PC-3 (cell line): ENCODE measurements around the gene GABBR2. TPM values are rescaled to one million over a fixed set of nuclear protein-coding genes. Genes with fewer than 3 reads are reported as not detected.

Source experiments
- ATAC-seq: fragments of 200-7000 bp; cut with Tn5 transposase; 2 replicates; pipeline ENCODE4 v1.9.1; 2020; ENCODE audit warnings: mild to moderate bottlenecking, moderate library complexity
- BruUV-seq: library from RNA; stranded (reverse); fragments of 400-500 nt; replicated peaks from 2 replicates; lab custom pipeline; 2021; lab: Mats Ljungman, UMichigan
- CTCF ChIA-PET: fragments of 300-600 bp; sonication (Branson Sonifier 250); formaldehyde crosslinking; loops from one replicate; lab custom pipeline; 2022; ENCODE audit warnings: antibody characterized with exemption; lab: Charles Lee
- POLR2A ChIA-PET: fragments of 300-600 bp; sonication (Branson Sonifier 250); formaldehyde crosslinking; loops from one replicate; lab custom pipeline; 2022; ENCODE audit warnings: antibody characterized with exemption; ENCODE audit not compliant: unreplicated experiment; lab: Charles Lee
- DNase-seq: peaks from one replicate; pipeline ENCODE4 v3.0.0-alpha.2; 2015
- H2AFZ ChIP-seq: fragments of 300-600 bp; sonication (generic); 2 replicates; pipeline ENCODE4 v1.6.0; 2016; ENCODE audit warnings: antibody characterized with exemption, low read length
- H3F3A ChIP-seq: fragments of 300-600 bp; sonication (generic); one replicate; pipeline ENCODE4 v1.6.0; 2017; ENCODE audit warnings: antibody characterized with exemption, low read length, control low read depth, mild to moderate bottlenecking; ENCODE audit not compliant: unreplicated experiment
- H3K27ac ChIP-seq: fragments of 300-600 bp; sonication (generic); 2 replicates; pipeline ENCODE4 v1.5.1; 2016; ENCODE audit warnings: mild to moderate bottlenecking, low read length
- H3K27me3 ChIP-seq: fragments of 300-600 bp; sonication (generic); 2 replicates; pipeline ENCODE4 v1.6.1; 2016; ENCODE audit warnings: low read length, mixed read lengths
- H3K36me3 ChIP-seq: fragments of 300-600 bp; sonication (generic); 2 replicates; pipeline ENCODE4 v1.6.1; 2016; ENCODE audit warnings: low read depth, mixed run types, low read length, mixed read lengths
- H3K4me1 ChIP-seq: fragments of 300-600 bp; sonication (generic); 2 replicates; pipeline ENCODE4 v1.5.1; 2016; ENCODE audit warnings: low read length; ENCODE audit not compliant: insufficient read depth
- H3K4me2 ChIP-seq: fragments of 300-600 bp; sonication (generic); 2 replicates; pipeline ENCODE4 v1.6.0; 2016; ENCODE audit warnings: low read length
- H3K4me3 ChIP-seq: fragments of 300-600 bp; sonication (generic); 2 replicates; pipeline ENCODE4 v1.5.1; 2016; ENCODE audit warnings: mild to moderate bottlenecking, low read length, mixed read lengths
- H3K79me2 ChIP-seq: fragments of 300-600 bp; sonication (generic); 2 replicates; pipeline ENCODE4 v1.6.1; 2017; ENCODE audit warnings: low read length, mixed read lengths
- H3K9ac ChIP-seq: fragments of 300-600 bp; sonication (generic); 2 replicates; pipeline ENCODE4 v1.6.0; 2016; ENCODE audit warnings: mild to moderate bottlenecking, low read length
- H3K9me2 ChIP-seq: fragments of 300-600 bp; sonication (generic); replicated peaks from 2 replicates; pipeline ENCODE4 v1.6.1; 2016; ENCODE audit warnings: mixed run types, low read length, mixed read lengths
- H3K9me3 ChIP-seq: fragments of 300-600 bp; sonication (generic); 2 replicates; pipeline ENCODE4 v1.6.1; 2016; ENCODE audit warnings: low read length, mixed read lengths
- H4K20me1 ChIP-seq: fragments of 300-600 bp; sonication (generic); 2 replicates; pipeline ENCODE4 v1.6.1; 2016; ENCODE audit warnings: low read length, mixed read lengths
- EZH2 ChIP-seq: fragments of 300-600 bp; sonication (generic); IDR thresholded peaks from one replicate; pipeline ENCODE4 v1.6.1; 2017; ENCODE audit warnings: antibody characterized with exemption, mild to moderate bottlenecking, low read length; ENCODE audit not compliant: unreplicated experiment
- EZH2phosphoT487 ChIP-seq: fragments of 300-600 bp; sonication (generic); IDR thresholded peaks from 2 replicates; pipeline ENCODE4 v1.6.1; 2018; ENCODE audit warnings: mild to moderate bottlenecking, antibody characterized with exemption, low read length, borderline replicate concordance
- intact Hi-C: fragments of 100-400 bp; cut with micrococcal nuclease; formaldehyde crosslinking; loops from 2 replicates; pipeline ENCODE4 v1.9.0; 2023
- total RNA-seq: library from RNA; depleted of rRNA; stranded (reverse); fragments of >200 nt; gene quantifications from 2 replicates; pipeline ENCODE4 v1.2.3, GENCODE V29; 2014
- TF ChIP-seq, protein P1 (sequence below): fragments of 300-600 bp; sonication (generic); conservative IDR thresholded peaks from 2 replicates; pipeline ENCODE4 v1.5.1; 2017; ENCODE audit warnings: antibody characterized with exemption, low read depth, mild to moderate bottlenecking, low read length

GABBR2 gene
- total RNA-seq, 1 experiment from 2014 or later = 0.44 TPM

DNA sequence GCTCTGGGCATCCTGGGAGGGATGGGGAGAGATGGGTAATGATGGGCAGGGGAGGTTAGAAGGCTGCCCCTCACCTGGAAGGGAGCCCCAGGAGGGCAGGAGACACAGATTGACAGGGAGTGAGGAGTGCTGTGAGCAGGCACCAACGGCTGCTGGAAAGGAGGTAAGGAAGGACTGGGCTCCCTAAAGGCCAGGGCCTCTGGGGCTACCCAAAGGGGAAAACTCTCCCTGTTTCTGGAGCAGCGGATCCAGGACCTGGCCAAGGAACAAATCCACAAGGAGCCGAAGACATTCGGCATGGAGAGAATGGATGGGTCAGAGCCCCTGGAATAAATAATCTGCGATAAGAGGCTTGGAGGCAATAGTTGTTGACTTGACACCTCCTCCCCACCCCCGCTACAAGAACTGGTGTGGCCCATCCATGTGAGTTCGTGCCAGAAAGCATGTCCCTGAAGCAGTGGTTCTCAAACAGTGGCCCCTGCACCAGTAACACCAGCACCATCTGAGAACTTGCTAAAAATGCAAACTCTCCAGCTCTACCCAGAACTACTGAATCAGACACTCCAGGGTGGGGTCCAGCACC, 208.3 kb downstream of the GABBR2 start:
- H3K9me3 ChIP-seq = no peaks in the 10 kb centered on the region
- no peaks in the 10 kb centered on the region for H3K9me2 ChIP-seq
- H4K20me1 ChIP-seq = no peaks in the 10 kb centered on the region
- H3K36me3 ChIP-seq = no peaks in the 10 kb centered on the region
- H3K27ac ChIP-seq = no peak overlapping the region
- CTCF ChIA-PET = no interaction called here
- no peak overlapping the region for H3K4me2 ChIP-seq
- no peak overlapping the region for H3K4me3 ChIP-seq
- H3K79me2 ChIP-seq = no peaks in the 10 kb centered on the region
- H3K27me3 ChIP-seq = no peaks in the 10 kb centered on the region
- no peak for DNase-seq
- no TSS peak for BruUV-seq
- H3K4me1 ChIP-seq = no peaks in the 10 kb centered on the region
- TF ChIP-seq, protein P1, sequence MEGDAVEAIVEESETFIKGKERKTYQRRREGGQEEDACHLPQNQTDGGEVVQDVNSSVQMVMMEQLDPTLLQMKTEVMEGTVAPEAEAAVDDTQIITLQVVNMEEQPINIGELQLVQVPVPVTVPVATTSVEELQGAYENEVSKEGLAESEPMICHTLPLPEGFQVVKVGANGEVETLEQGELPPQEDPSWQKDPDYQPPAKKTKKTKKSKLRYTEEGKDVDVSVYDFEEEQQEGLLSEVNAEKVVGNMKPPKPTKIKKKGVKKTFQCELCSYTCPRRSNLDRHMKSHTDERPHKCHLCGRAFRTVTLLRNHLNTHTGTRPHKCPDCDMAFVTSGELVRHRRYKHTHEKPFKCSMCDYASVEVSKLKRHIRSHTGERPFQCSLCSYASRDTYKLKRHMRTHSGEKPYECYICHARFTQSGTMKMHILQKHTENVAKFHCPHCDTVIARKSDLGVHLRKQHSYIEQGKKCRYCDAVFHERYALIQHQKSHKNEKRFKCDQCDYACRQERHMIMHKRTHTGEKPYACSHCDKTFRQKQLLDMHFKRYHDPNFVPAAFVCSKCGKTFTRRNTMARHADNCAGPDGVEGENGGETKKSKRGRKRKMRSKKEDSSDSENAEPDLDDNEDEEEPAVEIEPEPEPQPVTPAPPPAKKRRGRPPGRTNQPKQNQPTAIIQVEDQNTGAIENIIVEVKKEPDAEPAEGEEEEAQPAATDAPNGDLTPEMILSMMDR = no peak
- TF ChIP-seq EZH2 (no peak), EZH2phosphoT487 (no peak)
- intact Hi-C loops = no loop called here
- no peak for ATAC-seq
- no peak overlapping the region for H3K9ac ChIP-seq
- POLR2A ChIA-PET = no interaction called here
- H3F3A ChIP-seq = no peaks in the 10 kb centered on the region
- no peak overlapping the region for H2AFZ ChIP-seq

DNA sequence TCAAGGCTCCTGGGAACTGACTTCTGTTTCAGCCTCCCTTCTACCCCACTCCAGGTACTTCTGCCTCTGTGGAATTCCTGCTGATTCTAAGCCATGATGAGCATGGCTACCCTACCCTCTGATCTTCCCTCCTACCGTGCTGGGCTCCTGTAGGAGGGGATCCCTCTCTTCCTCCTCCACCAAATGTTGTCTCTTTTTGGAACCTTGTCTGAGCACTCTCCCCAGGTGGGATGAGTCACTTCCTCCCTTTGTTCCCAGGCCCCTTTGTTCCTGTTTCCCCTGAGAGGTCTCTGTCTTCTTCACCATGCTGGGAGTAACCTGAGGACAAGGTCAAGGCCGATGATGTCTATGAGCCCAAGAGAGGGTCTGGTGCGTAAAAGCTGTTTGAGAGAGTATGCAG, 213.2 kb downstream of the GABBR2 start:
- Histone ChIP-seq H3K4me2 (no peak overlapping the region), H3K9me3 (no peaks in the 10 kb centered on the region), H4K20me1 (no peaks in the 10 kb centered on the region), H3K4me1 (peaks cover 14% of the 10 kb centered on the region), H3K4me3 (no peak overlapping the region), H3K27ac (no peak overlapping the region), H3K27me3 (no peaks in the 10 kb centered on the region), H3F3A (no peaks in the 10 kb centered on the region), H3K9ac (no peak overlapping the region), H3K79me2 (no peaks in the 10 kb centered on the region), H3K9me2 (no peaks in the 10 kb centered on the region), H2AFZ (no peak overlapping the region), H3K36me3 (no peaks in the 10 kb centered on the region)
- TF ChIP-seq EZH2 = no peak
- intact Hi-C loops = no loop called here
- BruUV-seq = no TSS peak
- ChIA-PET CTCF (no interaction called here), POLR2A (no interaction called here)
- ATAC-seq = no peak
- no peak for DNase-seq

DNA sequence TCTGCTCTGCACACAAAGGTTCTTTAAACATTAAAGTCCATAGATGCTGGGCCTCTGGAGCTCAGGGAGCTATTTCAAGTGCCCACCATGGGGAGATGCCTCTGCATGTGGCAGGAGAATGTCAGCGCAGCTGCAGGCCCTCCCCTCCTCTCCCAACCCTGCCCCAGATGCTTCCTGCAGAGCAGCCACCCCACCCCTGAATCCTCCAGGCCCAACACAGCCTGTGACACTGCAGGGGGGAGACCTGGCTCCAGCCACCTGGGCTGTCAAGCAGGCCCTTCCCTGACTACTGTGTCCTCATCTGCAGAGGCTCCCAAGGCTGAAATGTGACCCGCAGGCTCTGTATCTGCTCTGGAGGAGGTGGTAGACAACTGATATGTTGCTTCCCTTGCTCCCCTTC, 213.9 kb downstream of the GABBR2 start:
- CTCF ChIA-PET = no interaction called here
- intact Hi-C loops = no loop called here

More for the DNA sequence above, 213.9 kb downstream of the GABBR2 start:
- H3K4me1 ChIP-seq = peaks cover 15% of the 10 kb centered on the region
- H3K4me2 ChIP-seq = no peak overlapping the region
- H3K9me3 ChIP-seq = no peaks in the 10 kb centered on the region
- H3F3A ChIP-seq = no peaks in the 10 kb centered on the region
- BruUV-seq = no TSS peak
- H3K4me3 ChIP-seq = no peak overlapping the region
- no peaks in the 10 kb centered on the region for H3K79me2 ChIP-seq
- no peaks in the 10 kb centered on the region for H3K36me3 ChIP-seq
- ATAC-seq (no peak), DNase-seq (no peak)
- H3K27ac ChIP-seq = no peak overlapping the region
- TF ChIP-seq EZH2 (no peak), EZH2phosphoT487 (no peak)
- TF ChIP-seq, protein P1 = no peak
- H4K20me1 ChIP-seq = no peaks in the 10 kb centered on the region
- no peak overlapping the region for H2AFZ ChIP-seq
- POLR2A ChIA-PET = no interaction called here
- no peaks in the 10 kb centered on the region for H3K9me2 ChIP-seq
- H3K27me3 ChIP-seq = no peaks in the 10 kb centered on the region
- no peak overlapping the region for H3K9ac ChIP-seq
